Neural progenitor cell (in vitro differentiated cells): ENCODE data around the gene ART3.

Experiments used
- CTCF ChIP-seq: fragments of 200-600 bp; sonication (generic); IDR thresholded peaks from 2 replicates; pipeline ENCODE4 v1.5.1; 2017; ENCODE audit warnings: antibody characterized with exemption, mild to moderate bottlenecking
- EZH2 ChIP-seq: fragments of 200-600 bp; sonication (generic); IDR thresholded peaks from 2 replicates; pipeline ENCODE4 v1.6.1; 2017; ENCODE audit warnings: antibody characterized with exemption, mild to moderate bottlenecking, moderate library complexity
- EZH2phosphoT487 ChIP-seq: fragments of 200-600 bp; sonication (generic); IDR thresholded peaks from 2 replicates; pipeline ENCODE4 v1.6.1; 2017; ENCODE audit warnings: antibody characterized with exemption

GRCh38 chr4:76084542-76084941, 10.0 kb downstream of the ART3 start:
- no peak for TF ChIP-seq CTCF
- no peak for TF ChIP-seq EZH2
- no peak for TF ChIP-seq EZH2phosphoT487
